HG03196 (cell line): Measurements from ENCODE around the gene HCN1.

Experiments
- ATAC-seq: cut with Tn5 transposase; IDR thresholded peaks from one replicate; pipeline ENCODE4 v1.9.1; 2021; ENCODE audit not compliant: unreplicated experiment

The HCN1 gene

DNA sequence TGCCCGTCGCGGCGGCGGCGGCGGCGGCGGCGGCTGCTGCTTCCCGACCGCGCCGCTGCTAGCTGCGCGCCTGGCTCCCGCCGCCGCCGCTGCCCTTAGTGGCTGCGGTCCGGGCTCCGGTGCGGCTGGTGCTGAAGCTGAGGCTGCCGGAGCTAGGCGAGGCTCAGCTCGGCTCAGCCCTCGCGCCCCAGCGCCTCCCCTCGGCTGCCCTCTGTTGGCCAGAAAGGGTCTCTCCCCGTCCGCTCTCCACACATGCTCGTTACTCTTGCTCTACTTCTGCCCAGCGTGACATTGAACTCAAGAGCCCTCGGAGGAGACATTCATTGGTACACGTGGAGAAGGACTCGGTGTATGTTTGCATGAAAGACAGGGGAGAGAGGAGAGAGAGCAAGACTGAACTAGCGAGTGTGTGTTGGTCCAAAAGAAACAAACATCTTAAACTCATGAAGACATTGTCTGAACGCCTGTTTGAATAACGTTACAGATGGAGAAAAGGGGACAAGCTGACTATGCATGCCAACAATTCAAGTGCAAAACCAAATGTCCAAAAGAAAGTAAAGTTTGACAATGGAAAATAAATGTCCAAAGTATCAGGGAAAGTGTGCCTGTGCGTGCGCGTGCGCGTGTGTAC is at the start of gene HCN1:
TSS of gene HCN1 (minus strand) at position 175 of the 631 bp plus-strand sequence.
- peak; percentile 71 for ATAC-seq

DNA sequence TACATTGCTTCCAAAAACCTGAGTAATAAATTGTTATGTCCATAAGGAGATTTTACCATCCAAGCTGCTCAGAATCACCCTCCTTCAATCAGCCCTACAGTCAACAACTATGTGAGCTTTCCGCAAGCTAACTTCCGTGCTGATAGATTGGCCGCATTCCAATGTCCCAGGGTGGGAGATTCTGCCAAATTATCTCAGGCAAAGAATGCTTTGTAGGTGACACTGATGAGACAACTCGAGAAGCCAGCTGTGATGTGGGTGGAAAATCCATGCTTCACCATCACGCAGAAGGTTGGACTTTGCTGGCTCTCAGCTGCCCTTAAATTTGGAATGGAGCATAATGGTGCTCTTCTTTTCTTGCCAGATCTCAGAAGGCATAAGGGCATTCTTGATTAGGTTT is 44.9 kb upstream of the HCN1 start:
- ATAC-seq: no peak

DNA sequence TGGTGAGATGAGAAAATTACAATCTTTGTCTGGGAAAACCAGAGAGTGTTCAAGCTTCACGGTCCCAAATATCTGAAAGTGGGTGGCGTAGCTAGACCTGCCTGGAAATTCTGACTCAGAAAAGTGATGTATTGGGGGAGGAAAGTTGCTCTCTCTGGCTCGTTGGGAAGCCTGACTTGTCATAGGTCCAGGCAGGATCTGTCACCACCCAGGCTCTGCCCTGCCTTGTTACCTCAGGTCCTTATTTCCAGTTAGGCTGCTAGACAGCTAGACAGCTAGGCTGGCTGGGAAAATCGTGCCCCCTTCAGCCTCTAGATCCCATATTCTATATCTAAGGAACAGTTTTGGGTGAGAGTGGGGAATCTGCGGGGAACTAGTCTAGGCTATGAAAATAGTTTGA is 41.0 kb upstream of the HCN1 start:
- no peak for ATAC-seq

DNA sequence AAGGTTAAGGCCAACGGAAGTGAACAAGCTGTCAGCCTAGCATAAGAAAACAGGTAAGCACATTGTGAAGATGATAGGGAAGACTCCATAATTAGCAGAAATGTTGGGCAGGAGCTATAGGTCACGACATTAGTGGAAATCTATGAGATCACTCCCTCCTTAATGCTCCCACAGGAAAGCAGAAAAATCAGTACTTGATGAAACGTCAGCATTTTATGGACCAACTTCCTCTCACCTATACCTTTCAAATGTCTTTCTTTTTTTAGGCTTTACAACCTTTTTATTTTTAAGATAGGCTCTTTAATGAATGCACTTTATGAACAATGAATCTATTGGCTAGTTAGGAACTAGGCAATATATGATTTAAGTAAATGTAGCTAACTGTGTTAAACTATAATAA is 29.4 kb upstream of the HCN1 start:
- ATAC-seq: no peak

DNA sequence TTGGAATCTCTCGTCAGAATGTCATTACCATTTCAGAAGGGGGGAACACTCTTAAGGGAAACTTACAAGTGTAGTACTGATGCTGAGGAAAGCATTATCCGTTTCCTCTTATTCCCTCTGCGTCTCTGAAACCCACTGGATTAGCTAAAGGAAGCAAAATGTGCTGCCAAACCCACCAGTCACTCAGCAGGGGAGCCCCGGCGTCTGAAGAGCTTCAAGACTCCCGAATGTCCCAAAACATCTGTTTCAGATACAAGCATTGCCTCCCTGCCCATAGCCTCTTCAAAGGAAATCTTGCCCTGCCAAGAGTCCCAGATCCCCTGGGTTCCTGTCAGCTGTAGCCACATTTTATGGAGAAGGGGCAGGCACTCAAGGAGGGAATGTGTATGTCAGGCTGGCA is 1.0 kb upstream of the HCN1 start:
- ATAC-seq: no peak

DNA sequence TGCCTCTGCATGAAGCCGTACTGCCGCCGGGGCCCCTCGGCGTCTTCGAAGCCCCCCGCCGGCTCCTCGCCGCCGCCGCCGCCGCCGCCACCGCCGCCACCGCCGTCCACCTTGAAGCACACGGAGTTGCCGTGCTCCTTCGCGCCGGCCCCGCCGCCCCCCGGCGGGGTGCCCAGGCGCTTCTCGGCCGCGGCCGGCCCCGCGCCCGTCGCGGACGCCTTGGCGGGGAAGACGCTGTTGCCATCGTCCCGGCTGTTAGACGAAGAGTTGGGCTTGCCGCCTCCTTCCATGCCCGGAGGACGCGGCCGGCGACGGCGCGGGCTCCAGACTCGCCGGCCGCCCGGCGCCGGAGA is 400 bp downstream of the HCN1 start:
- peak; percentile 16 for ATAC-seq

DNA sequence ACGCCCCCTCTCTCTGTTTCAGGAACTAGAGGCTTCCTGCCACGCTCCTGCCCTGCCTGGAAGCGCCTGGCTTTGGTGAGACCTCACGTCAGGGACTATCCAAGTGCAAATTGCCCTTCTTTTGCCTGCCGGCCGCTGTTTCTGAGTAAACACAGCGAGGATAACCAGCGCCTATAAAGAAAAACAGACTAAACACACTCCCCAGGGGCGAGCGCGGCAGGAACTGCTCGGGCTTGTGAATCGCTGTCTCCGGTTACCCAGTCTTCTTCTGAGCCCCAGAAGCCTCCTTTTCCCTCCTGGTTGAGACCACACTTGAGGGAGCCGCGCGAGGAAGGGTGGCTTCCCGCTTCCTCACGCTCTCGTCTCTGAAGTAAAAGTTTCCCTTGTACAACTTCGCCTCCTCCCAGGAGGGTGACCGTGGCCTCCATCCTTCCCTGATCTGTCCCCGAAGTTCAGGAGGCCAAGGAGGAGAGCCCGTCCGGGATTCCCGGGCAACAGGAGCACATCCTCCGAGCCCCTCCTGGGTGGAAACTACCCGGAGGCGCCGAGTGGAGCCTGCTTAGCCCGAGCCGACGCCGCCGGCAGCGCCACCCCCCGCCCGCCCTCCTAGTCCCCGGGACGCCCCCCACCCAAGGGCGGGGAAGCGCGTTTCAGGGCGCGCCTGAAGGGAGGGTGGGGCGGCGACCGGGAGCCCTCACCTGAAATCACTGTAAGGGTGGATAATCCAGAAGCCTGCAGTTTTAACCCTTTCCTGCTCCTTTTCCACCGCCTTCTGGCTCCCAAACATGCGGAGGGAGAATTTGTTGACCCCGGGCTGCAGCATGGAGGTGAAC is 993 bp downstream of the HCN1 start:
- ATAC-seq: no peak

DNA sequence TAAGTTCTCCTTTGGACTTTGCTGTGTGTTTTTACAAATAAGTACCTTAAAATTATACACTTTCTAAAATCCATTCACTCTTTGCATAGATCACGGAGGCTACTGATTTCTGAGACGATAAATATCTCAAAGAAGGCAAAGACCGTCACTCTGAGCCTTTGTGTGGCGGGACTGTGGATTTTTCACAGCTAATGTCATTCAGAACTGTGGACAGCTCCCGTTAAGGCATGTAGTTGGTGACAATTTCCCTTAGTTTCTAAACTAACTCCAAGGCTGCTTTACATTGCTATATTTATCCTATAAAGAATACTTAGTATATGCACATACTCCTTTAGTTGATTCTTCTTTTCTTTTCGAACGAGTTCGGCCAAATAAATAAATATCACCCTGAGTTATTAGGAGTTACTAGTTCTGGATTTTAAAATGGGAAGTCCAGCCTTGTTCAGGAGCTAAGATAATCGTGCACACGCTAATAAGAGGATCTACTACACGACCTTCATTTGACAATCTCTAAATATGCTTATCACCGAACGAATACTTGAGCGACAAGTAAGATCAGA is 1.8 kb downstream of the HCN1 start:
- no peak for ATAC-seq

DNA sequence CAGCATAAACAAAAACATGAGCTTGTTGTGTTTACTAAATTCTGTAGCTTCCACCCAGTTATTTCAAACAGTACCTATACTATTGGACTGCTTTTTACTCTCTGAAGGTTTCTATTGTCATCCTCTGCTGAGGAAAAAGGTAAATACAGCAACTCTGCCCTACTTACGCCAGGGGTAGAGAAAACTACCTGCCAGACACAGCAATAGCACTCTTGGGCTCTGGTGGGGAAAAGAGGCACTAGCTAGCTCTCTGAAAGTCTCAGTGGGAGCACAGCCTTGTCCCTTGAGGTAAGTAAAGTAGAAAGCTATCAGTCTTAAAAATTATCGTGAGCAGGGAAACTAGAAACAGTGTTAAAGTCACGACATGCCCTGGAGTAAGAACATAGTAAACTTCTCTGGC is 3.7 kb downstream of the HCN1 start:
- ATAC-seq: no peak

DNA sequence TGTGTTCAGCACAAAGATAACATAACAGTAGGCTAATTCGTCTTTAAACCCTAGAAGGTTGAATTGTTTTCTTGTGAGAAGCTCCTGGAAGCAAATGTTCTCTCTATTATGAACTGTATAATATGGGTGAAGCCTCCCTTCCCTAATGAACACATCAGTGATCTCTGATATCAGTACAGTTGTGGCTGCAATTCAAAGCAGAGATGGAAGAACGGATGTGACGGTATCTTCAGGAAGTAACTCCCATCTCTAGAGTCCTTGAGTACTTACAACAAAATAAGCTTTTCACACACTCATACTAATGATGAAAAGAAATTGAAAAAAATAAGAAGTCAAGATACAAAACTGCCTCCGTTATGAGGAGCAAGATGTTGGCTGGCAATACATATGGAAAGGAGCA is 4.5 kb downstream of the HCN1 start:
- ATAC-seq: no peak

DNA sequence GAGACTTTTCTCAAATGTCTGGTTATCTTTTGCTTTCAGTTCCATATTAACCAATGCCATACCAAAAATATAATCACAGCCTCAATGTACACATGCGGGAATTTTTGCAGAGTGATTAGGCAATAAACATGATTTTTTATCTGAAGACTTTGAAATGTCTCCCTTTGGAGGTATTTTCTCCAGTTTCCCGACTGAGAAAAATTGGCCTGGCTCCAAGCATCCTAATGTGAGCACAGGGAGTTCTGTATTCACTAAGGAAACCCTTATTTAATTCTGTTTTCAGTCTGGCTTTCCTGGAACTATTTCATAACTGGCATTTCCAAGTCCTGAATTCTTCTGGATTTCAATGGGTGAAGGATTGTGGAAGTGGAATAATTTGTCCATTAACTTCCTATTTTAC is 8.5 kb downstream of the HCN1 start:
- ATAC-seq: no peak

DNA sequence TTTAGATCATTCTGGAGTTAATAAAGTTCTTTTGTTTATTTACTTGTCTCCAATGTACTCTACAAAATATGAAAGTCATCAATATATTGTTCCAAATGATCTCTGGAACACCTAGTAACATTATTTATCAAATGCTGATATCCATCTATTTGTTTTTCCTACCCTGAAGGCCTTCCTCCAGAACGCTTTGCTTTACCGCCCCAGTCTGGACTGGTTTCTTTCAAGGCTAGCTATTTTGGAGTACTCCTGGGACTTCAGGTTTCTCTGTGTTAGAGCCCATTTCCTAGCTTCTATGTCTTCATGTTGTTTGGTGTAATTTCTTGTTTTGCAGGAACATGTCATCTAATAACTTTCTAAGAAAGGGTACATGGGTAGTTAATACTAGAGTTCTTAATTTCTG is 9.6 kb downstream of the HCN1 start:
- ATAC-seq: no peak

DNA sequence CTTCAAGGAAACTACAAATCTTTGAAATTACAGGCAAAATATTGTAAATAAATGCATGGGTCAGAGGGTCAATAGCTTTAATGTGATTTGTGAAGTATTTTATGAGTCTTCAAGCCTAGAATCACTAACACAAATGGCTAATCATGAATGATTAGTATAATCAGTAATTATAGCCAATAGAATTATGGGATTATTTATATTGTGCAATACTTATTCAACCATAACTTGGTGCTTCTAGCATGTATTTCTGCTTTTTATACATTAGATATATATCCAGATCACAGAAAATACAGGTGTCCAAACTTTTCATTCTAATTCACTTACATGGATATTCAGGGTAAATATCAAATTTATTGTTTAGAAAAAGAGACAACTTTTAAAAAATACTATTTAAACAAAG is 12.1 kb downstream of the HCN1 start:
- ATAC-seq: no peak

DNA sequence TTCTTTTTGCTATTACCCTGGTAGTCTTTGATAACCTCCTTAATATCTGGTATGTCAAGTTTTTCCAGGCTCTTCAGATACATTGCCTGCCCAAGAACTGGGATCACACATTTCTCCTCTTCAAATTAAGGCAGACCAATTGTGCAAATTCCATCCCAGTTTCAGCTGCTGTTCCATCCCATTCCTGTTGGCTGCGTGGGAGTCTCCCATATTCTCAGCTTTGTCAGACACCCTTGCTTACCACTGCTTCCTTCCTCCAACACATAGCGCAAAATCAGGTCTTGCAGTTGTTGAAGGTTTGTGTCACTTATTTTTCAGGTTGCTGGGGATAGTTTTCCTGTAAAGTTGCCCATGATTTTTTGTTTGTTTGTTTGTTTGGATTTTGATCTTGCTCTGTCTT is 15.2 kb downstream of the HCN1 start:
- ATAC-seq: no peak

DNA sequence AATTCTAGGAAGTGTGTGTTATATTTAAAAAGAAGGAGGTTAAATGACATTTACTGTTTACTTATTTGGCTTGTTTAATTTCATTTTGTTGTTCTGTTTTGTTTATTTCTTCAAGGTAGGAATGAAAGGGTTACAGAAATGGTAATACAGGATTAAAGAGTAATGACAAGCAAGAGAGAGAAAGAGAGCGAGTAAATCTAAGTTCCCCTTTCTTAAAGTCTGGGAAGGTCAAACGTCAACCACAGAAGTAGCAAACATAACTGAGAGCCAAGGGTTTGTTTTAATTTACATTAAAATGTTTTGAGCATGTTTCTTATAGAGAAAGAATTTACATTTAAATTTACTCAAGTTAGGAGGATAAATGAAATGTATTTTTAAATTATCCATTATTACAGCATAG is 18.7 kb downstream of the HCN1 start:
- ATAC-seq: no peak

DNA sequence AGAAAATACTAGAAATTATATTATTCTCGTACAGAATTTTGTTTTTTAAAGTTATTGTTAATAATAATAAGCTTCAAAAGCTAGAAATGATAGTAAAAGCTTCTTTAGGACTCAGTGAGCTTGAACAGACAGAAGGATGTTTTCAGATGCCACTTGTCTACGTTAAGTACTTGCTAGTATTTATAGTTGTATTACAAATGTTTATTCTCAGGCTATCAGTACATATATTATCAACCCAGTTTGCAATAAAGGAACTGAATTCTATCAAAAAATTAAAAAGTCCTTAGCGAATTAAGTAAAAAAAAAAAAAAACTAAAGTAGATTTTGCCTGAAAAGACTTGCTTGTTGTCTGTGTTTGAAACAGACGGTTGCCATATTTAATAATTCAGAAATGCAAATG is 23.9 kb downstream of the HCN1 start:
- no peak for ATAC-seq

DNA sequence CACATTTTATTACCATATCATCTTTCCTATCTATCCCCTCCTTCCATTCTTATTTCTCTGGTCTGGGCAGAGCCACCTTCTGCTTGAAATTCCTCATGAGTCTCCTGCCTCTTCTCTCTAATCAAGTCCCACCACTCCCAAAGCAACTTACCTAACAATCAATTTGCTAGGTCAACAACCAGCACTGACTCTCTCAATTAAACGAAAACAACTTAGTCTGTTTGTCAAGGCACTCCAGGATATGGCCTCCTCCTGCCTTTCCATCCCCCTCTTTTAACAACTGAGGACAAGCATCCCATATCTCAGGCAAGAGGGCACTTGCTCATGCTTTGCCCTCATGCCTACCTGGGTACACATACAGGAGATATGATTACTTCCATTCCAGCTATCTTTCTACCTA is 47.4 kb downstream of the HCN1 start:
- no peak for ATAC-seq

DNA sequence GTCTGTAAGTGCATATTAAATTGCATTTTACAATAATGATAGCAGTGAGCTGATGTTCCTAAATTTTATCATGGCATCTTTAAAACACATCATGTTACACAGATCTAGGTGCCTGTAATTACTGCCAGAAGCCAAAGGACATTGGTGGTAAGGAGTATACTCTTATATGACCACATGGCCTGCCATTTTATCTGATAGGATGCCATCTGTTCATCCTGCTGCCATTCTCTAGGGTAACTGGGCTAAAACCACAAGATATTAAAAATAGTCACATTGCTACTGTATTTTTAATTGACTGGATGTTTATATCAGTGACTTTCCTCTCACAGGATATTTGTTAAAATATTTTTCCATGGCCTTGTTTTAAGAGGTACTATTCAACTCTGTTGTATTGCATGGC is 53.1 kb downstream of the HCN1 start:
- no peak for ATAC-seq

DNA sequence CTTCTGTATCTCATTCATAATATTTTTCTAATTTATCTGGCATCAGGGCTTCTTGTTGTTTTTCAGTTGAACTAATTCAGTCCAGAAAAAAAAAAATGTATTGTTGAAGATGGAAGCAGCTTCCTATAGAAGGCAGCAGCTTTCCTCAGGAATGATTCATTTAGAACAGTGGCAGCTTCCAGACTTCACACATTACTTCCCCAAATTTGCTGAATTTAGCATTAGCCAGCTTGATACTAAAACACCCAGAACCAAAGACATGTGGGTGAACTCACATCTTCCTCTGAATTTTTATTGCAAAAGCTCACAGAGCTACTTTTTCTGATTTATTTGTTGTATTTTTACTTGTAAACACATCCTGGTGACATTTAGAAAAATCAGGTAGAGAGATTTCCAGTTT is 53.8 kb downstream of the HCN1 start:
- no peak for ATAC-seq

DNA sequence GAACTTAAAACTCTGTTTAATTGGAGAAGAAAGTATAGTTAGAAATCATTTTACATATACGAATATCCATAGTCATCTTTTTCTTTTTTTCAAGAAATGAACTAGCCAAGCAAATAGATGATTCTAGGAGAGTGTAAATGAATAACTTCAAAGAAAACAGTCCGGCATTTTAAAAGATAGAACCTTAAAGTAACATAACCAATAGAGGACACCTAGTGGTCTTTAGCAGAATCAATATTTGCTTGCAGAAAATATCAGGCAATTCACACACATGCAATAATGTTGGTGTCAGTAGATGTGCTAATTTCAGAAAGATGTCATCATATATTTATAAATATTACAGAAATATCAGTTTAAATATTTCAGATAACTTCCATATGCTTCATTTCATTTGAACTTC is 57.1 kb downstream of the HCN1 start:
- ATAC-seq: no peak

DNA sequence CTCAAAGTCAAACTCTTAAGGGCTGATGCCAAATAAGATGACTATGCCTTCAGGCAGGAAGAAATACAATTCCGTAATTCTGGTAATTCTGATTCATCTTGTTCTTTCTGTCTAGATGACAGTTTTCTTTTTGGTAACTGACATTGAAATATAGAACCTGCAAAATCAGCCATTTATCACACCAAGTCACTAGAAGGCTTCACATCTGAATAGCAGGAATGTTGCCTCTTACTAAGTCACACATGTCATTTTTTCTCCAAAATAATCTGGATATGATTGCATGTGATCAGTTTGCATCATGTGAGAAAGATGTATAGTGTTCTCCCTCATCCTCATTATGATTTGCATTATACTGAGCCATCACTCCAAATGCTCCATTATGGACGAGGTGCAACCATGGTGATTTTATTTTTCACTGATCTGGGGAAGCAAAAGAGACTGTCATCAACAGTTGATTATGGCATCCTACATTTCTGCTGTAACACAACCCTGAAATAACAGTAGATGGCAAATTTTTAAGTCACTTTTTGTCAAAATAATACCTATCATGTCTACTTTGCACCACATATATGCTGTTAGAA is 69.0 kb downstream of the HCN1 start:
- ATAC-seq: no peak

DNA sequence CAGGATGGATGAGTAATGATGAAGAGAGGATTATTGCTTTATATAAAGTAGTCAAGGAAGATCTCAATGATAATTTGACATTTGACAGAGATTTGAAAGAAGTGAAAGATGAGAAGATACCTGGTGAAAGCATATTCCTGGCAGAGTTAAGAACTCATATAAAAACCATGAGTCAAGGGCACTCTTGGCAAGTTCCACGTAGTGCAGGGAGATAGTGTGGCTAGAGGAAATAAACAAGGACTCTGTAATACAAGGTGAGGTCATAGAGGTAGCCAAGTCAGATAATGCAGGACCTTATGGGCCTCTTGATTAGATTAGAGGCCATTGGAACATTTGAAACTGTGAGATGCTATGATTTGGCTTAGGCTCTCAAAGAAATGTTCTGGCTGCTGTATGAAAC is 72.3 kb downstream of the HCN1 start:
- no peak for ATAC-seq
